ENCODE data around the gene CAPN8.

Gene CAPN8

DNA sequence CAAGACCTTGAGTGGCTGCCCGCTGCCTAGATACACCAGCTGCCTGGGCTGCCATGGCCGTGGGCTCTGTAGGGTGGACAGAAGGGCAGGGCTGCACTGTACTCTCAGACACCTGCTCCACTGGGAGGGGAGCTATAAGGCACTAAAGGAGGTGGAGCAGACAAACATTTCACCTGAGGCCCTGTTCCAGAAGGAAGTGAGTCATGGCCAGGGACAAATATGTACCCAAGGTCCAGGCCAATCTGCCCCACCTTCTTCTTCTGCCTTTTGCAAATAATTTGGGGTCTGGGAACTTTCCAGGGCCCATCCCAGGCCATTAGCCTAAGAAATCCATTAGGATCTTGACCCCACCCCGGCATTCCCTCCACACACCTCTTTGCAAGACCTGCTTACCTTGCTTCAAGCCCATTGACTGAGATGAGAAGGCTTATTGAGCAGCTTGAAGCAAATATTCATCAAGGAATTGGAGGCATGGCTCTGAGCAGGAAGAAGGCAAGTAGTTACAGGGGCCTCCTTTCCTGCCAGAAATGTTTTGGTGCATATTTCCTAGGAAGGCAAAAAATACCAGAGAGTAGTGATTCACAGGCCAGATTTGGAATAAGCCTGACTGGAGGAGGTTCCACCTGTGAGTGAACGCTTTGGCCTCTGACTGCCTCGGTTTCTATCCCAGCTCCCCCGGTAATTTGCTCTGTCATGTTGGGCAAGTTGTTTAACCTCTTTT lies at the start of gene CAPN8:
TSS of gene CAPN8 (minus strand) at position 110 of the 721 bp plus-strand sequence. CDS start at position 55, 55 bp downstream.
- H3K4me3 ChIP-seq (ENCODE audit: low read depth, low read length), result no peak within 1 kb of the TSS
- DNase-seq (ENCODE audit: low read depth), result no peak
- TF ChIP-seq, protein P1, sequence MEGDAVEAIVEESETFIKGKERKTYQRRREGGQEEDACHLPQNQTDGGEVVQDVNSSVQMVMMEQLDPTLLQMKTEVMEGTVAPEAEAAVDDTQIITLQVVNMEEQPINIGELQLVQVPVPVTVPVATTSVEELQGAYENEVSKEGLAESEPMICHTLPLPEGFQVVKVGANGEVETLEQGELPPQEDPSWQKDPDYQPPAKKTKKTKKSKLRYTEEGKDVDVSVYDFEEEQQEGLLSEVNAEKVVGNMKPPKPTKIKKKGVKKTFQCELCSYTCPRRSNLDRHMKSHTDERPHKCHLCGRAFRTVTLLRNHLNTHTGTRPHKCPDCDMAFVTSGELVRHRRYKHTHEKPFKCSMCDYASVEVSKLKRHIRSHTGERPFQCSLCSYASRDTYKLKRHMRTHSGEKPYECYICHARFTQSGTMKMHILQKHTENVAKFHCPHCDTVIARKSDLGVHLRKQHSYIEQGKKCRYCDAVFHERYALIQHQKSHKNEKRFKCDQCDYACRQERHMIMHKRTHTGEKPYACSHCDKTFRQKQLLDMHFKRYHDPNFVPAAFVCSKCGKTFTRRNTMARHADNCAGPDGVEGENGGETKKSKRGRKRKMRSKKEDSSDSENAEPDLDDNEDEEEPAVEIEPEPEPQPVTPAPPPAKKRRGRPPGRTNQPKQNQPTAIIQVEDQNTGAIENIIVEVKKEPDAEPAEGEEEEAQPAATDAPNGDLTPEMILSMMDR (IDR thresholded peaks at IDR 0.05; ENCODE audit: low read depth, low read length, missing control alignments), result no peak

DNA sequence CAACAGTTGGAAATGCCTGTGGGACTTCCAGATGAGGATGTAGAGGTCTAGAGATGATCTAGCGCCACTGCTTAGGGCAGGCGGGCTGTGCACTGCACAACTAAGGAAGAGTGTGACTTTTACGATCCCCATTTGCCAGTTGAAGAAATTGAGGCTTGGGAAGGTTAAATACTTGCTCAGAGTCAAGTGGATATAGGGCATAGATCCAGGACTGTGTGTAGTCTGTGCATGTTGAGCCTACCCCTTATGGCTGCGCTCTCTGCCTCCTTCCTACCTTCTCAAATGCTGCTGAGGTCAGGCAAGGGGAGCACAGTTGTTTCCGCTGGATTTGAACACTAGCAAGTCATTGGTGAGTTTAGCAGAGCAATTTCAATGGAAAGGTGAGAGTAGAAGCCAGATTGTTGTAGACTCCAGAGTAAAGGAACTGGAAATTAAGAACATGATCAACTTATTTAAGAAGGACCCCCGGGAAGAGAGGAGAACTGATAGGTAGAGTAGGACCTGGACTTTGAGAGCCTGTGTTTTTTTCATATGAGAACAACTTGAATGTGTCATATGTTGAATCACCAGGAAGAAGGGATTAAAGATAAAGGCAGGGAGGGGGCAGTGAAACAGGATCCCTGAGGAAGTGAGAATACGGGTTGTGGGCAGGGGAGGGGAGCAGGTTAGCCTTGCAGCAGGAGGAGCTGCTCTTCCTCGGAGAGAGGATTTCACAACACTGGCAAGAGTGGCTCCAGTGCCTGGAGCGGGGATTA lies 49.5 kb upstream of the CAPN8 start:
- DNase-seq (ENCODE audit: low read depth), result no peak
- TF ChIP-seq, protein P1 (IDR thresholded peaks at IDR 0.05; ENCODE audit: low read depth, low read length, missing control alignments), result peak; percentile 29
- H3K4me3 ChIP-seq (ENCODE audit: low read depth, low read length), result peak overlapping the region; percentile 24

DNA sequence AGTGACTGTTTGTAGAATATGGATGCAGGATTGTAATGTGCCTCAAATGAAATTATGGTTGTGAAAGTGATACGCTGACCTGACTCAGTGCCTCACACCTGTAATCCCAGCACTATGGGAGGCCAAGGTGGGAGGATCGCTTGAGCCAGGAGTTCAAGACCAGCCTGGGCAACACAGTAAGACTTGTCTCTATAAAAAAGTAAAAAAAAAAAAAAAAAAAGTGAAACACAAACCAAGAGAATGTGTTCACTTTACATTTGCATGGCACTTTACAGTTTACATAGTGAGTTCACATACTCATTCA lies 48.9 kb upstream of the CAPN8 start:
- DNase-seq (ENCODE audit: low read depth), result no peak
- H3K4me3 ChIP-seq (ENCODE audit: low read depth, low read length), result no peak overlapping the region; the same call in 1 of the 2 replicates
- TF ChIP-seq, protein P1 (IDR thresholded peaks at IDR 0.05; ENCODE audit: low read depth, low read length, missing control alignments), result no peak

DNA sequence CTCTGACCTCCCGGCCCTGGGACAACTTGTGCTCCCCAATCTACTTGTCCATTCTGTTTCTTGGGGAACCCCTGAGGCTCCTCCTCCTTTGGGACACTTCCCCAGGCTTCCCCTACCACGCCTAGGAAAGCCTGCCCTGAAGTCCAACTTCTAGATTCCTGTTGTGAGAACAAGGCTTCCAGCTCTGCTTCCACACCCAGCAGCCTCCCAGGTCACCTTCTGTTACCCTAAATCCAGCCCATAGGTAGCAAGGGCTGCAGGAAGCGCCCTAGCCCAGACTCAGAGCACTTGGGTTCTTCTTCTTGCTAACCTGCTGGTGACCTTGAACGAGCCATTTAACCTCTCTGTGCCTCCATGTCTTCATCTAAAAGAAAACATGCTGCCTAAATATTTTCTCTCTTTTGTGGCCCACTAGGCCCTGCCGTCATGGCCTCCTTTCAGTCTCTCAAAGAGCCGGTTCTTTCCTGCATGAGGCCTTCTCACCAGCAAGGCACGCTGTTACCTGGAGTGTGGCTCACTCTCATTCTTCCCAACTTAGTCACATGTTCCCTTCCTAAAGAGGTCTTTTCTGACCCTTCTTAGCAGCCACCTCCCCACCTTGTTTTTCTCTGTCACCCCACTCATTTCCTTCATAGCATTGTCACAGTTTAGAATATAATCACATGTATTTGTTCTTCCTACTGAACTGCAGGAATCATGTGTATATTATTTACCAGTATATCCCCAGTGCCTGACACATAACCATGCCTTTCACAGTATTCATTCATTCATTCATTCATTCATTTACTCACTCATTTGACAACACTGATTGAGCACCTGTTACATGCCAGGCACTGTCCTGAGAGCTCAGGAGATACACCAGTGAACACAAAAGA lies 48.3 kb upstream of the CAPN8 start:
- DNase-seq (ENCODE audit: low read depth), result no peak

DNA sequence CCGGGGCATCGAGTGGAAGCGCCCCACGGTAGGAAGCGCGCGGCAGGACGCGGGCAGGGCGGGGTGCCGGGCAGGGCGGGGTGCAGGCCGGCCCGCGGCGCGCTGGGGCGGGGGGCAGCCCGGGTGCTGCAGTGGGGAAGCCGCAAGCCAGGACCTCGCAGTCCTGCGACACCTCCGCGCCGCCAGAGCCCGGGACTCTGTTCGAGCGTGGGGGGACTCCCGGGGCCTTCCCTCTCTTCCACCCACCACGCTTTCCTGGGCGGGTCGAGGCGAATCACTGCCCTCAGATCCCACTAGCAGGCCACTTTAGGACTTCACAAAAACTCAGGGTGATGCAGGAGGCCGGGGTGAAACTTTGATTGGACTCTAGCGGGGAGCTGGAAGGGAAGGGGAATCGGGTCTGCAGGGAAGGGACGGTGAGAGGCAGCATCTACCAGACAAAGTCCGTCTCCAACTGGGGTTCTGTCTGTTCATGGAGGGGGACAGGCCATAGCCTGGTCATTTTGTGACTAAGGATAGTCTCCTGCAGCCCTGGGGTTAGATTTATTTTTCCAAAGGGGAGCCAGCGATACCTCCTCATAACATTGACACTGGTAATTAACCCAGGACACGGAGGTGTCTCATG lies 47.5 kb upstream of the CAPN8 start:
- H3K4me3 ChIP-seq (ENCODE audit: low read depth, low read length), result peak overlapping the region; percentile 82
- TF ChIP-seq, protein P1 (IDR thresholded peaks at IDR 0.05; ENCODE audit: low read depth, low read length, missing control alignments), result no peak

More for the DNA sequence above, 48.3 kb upstream of the CAPN8 start:
- peak overlapping the region; percentile 82 for H3K4me3 ChIP-seq (ENCODE audit: low read depth, low read length)
- TF ChIP-seq, protein P1 (IDR thresholded peaks at IDR 0.05; ENCODE audit: low read depth, low read length, missing control alignments), result no peak

DNA sequence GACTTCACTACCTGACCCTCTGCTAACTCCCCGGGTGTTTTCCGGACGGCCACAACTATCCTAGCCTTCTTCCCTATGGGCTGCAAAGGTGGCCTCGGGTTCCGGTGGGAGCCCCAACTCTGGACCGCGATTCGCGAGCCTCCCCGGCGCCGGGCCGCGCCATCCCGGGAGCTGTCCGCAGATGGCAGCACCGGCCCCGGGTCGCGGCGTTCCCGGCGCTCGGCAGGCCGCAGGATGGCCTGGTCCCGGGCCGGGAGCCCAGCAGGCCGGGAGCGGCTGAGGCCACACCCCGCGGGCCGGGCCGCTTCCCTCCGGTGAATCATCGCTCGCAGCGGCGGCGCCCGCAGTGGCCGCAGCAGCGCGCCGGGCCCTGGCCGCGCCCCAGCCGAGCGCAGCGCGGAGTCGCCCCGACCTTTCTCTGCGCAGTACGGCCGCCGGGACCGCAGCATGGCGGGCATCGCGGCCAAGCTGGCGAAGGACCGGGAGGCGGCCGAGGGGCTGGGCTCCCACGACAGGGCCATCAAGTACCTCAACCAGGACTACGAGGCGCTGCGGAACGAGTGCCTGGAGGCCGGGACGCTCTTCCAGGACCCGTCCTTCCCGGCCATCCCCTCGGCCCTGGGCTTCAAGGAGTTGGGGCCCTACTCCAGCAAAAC lies 46.8 kb upstream of the CAPN8 start, which contains the start of gene CAPN2:
TSS of gene CAPN2 (plus strand) at position 346 of the 656 bp plus-strand sequence. CDS start at position 448, 102 bp downstream.
- TF ChIP-seq, protein P1 (IDR thresholded peaks at IDR 0.05; ENCODE audit: low read depth, low read length, missing control alignments), result peak; percentile 49
- H3K4me3 ChIP-seq (ENCODE audit: low read depth, low read length), result peak within 1 kb of the TSS; percentile 82
- no peak for DNase-seq (ENCODE audit: low read depth)

More for the DNA sequence above, 47.5 kb upstream of the CAPN8 start:
- no peak for DNase-seq (ENCODE audit: low read depth)
